ENCODE data around the gene ZNF273. TPM values are rescaled to one million over a fixed set of nuclear protein-coding genes. Genes with fewer than 3 reads are reported as not detected.

Gene ZNF273
- polyA plus RNA-seq, 1 donor from 2014 or later, result 21.7 TPM

DNA sequence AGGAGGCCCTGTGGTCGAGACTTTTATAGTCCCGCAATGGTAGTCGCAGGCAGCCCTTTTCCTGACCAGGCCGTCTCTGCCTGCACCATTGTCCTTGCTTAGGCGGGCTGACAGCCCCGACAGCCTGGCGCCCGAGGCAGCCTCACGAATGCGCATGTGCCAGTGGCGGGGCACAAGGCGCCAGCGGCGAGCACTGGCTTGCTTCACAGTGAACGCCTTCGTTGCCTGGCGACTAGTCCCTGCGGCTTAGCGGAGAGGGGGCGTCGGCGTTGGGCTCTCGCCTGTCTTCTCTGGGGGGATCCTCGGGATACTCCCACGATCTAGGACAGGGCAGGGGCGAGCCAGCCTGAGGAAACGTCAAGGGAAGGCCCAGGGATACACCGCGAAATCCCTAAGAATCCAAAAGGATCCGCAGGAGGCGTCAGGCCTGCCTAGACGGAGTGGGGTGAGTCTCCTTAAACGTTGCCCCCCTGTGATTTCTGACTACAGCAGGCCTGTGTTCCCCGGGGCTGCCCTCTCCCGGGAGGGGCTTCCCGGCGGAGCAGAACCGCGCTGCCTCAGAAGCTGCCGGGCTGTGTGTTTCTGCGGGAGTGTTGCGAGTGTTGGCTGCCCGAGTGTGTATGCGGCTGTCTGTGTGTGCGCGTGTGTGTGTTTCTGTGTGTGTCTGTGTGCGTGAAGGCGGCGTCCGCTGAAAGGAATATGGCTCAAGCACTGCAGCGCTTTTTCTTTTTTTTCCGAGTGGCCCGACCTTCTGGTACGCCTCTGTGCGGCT lies 20.5 kb upstream of the ZNF273 start:
- no peak overlapping the region for H2AFZ ChIP-seq (ENCODE audit: low read depth, low read length)
- no peak overlapping the region for H3K9ac ChIP-seq (ENCODE audit: low read length)

DNA sequence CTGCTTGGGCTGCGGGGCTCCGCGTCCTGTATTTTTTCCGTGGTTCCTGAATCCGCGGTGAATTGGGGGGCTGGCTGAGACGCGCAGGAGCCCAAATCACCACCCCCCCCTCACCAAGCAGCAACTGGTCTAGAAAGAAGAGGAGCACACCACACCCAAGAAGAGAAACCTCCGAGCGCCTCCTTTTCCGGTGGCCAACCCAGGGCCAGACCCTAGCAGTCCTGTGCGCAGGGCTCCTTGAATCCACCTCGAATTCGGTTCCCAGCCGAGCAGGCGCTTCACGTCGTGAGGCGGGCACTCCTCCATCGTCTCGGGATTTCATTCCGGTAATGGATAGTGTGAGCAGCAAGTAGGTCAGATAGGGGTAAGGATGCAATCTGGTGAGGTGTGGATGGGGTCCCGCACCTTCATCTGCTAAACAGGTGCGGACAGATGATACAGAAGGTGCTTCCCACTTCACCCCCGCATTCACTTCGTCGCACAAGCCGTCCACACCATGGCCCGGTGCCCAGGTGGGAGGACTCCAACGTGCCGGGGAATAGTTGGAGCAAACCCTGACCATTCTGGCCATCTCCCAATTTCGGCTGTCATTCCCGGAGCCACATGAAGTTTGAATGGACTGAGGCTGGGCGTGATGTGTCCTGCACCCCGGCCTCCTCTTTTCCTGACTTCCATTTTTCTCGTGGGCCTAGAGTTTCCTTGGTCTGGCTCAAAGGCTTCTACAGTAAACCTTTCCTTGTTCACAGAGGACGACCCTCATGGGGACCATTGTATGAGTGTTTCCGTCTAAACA lies 19.8 kb upstream of the ZNF273 start:
- Histone ChIP-seq H2AFZ (ENCODE audit: low read depth, low read length) (no peak overlapping the region), H3K27ac (ENCODE audit: low read length) (no peak overlapping the region), H3K4me2 (ENCODE audit: low read length) (no peak overlapping the region), H3K9me2 (ENCODE audit: insufficient read depth, low read length) (no peaks in the 10 kb centered on the region), H3K36me3 (ENCODE audit: insufficient read depth, low read length) (no peaks in the 10 kb centered on the region), H3K9me3 (ENCODE audit: low read length) (peaks cover 23% of the 10 kb centered on the region), H4K20me1 (ENCODE audit: insufficient read depth) (no peaks in the 10 kb centered on the region), H3K4me3 (ENCODE audit: low read length) (no peak overlapping the region), H3F3A (ENCODE audit: insufficient read depth, low read length, poor library complexity, severe bottlenecking) (no peaks in the 10 kb centered on the region), H3K27me3 (ENCODE audit: insufficient read depth, low read depth, low read length) (peaks cover 8% of the 10 kb centered on the region), H3K9ac (ENCODE audit: low read length) (no peak overlapping the region), H3K79me2 (replicated peaks; ENCODE audit: insufficient read depth, low read length) (no peaks in the 10 kb centered on the region)
- TF ChIP-seq, protein P1, sequence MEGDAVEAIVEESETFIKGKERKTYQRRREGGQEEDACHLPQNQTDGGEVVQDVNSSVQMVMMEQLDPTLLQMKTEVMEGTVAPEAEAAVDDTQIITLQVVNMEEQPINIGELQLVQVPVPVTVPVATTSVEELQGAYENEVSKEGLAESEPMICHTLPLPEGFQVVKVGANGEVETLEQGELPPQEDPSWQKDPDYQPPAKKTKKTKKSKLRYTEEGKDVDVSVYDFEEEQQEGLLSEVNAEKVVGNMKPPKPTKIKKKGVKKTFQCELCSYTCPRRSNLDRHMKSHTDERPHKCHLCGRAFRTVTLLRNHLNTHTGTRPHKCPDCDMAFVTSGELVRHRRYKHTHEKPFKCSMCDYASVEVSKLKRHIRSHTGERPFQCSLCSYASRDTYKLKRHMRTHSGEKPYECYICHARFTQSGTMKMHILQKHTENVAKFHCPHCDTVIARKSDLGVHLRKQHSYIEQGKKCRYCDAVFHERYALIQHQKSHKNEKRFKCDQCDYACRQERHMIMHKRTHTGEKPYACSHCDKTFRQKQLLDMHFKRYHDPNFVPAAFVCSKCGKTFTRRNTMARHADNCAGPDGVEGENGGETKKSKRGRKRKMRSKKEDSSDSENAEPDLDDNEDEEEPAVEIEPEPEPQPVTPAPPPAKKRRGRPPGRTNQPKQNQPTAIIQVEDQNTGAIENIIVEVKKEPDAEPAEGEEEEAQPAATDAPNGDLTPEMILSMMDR (IDR thresholded peaks at IDR 0.05; ENCODE audit: poor library complexity, severe bottlenecking), result no peak
- TF ChIP-seq, protein P2, sequence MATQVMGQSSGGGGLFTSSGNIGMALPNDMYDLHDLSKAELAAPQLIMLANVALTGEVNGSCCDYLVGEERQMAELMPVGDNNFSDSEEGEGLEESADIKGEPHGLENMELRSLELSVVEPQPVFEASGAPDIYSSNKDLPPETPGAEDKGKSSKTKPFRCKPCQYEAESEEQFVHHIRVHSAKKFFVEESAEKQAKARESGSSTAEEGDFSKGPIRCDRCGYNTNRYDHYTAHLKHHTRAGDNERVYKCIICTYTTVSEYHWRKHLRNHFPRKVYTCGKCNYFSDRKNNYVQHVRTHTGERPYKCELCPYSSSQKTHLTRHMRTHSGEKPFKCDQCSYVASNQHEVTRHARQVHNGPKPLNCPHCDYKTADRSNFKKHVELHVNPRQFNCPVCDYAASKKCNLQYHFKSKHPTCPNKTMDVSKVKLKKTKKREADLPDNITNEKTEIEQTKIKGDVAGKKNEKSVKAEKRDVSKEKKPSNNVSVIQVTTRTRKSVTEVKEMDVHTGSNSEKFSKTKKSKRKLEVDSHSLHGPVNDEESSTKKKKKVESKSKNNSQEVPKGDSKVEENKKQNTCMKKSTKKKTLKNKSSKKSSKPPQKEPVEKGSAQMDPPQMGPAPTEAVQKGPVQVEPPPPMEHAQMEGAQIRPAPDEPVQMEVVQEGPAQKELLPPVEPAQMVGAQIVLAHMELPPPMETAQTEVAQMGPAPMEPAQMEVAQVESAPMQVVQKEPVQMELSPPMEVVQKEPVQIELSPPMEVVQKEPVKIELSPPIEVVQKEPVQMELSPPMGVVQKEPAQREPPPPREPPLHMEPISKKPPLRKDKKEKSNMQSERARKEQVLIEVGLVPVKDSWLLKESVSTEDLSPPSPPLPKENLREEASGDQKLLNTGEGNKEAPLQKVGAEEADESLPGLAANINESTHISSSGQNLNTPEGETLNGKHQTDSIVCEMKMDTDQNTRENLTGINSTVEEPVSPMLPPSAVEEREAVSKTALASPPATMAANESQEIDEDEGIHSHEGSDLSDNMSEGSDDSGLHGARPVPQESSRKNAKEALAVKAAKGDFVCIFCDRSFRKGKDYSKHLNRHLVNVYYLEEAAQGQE (IDR thresholded peaks at IDR 0.05; ENCODE audit: borderline replicate concordance), result no peak
- TF ChIP-seq SMC3 (conservative IDR thresholded peaks at IDR 0.05; ENCODE audit: poor library complexity), result no peak
- no peak for TF ChIP-seq POLR2AphosphoS5 (IDR thresholded peaks at IDR 0.05)
- TF ChIP-seq EZH2 (IDR thresholded peaks at IDR 0.05; ENCODE audit: borderline replicate concordance, insufficient read depth, low read length, poor library complexity, severe bottlenecking), result no peak
- no peak for TF ChIP-seq EP300 (conservative IDR thresholded peaks at IDR 0.05; ENCODE audit: poor library complexity, severe bottlenecking)

More for the DNA sequence above, 20.5 kb upstream of the ZNF273 start:
- H3K36me3 ChIP-seq (ENCODE audit: insufficient read depth, low read length), result no peaks in the 10 kb centered on the region
- no peak overlapping the region for H3K27ac ChIP-seq (ENCODE audit: low read length)
- no peaks in the 10 kb centered on the region for H3K9me2 ChIP-seq (ENCODE audit: insufficient read depth, low read length)
- H3K9me3 ChIP-seq (ENCODE audit: low read length), result peaks cover 23% of the 10 kb centered on the region
- no peaks in the 10 kb centered on the region for H3F3A ChIP-seq (ENCODE audit: insufficient read depth, low read length, poor library complexity, severe bottlenecking)
- no peak overlapping the region for H3K4me2 ChIP-seq (ENCODE audit: low read length)
- peaks cover under 1% of the 10 kb centered on the region for H3K27me3 ChIP-seq (ENCODE audit: insufficient read depth, low read depth, low read length)
- TF ChIP-seq, protein P1 (IDR thresholded peaks at IDR 0.05; ENCODE audit: poor library complexity, severe bottlenecking), result no peak
- TF ChIP-seq, protein P2 (IDR thresholded peaks at IDR 0.05; ENCODE audit: borderline replicate concordance), result no peak
- TF ChIP-seq SMC3 (conservative IDR thresholded peaks at IDR 0.05; ENCODE audit: poor library complexity) (no peak), POLR2AphosphoS5 (IDR thresholded peaks at IDR 0.05) (no peak), TAF1 (IDR thresholded peaks at IDR 0.05; ENCODE audit: low read depth) (no peak), MXI1 (conservative IDR thresholded peaks at IDR 0.05; ENCODE audit: poor library complexity, severe bottlenecking) (no peak), EP300 (conservative IDR thresholded peaks at IDR 0.05; ENCODE audit: poor library complexity, severe bottlenecking) (no peak), RAD21 (conservative IDR thresholded peaks at IDR 0.05) (no peak), EZH2 (IDR thresholded peaks at IDR 0.05; ENCODE audit: borderline replicate concordance, insufficient read depth, low read length, poor library complexity, severe bottlenecking) (no peak)
- H4K20me1 ChIP-seq (ENCODE audit: insufficient read depth), result no peaks in the 10 kb centered on the region
- H3K4me3 ChIP-seq (ENCODE audit: low read length), result no peak overlapping the region
- H3K79me2 ChIP-seq (replicated peaks; ENCODE audit: insufficient read depth, low read length), result no peaks in the 10 kb centered on the region
